Endodermal cell (in vitro differentiated cells): Measurements from ENCODE around the gene C14orf119. TPM values are rescaled to one million over a fixed set of nuclear protein-coding genes. Genes with fewer than 3 reads are reported as not detected.

Source experiments
- DNase-seq: peaks from one replicate; pipeline ENCODE4 v3.0.0-alpha.2; 2017
- H3K27ac ChIP-seq: 2 replicates; pipeline ENCODE4 v1.5.1; 2013; ENCODE audit warnings: mild to moderate bottlenecking, low read depth, low read length, moderate library complexity
- H3K27me3 ChIP-seq: 2 replicates; pipeline ENCODE4 v1.6.1; 2013; ENCODE audit warnings: mild to moderate bottlenecking, low read length, moderate library complexity; ENCODE audit not compliant: insufficient read depth, control insufficient read depth, poor library complexity, severe bottlenecking
- H3K36me3 ChIP-seq: 2 replicates; pipeline ENCODE4 v1.7.0; 2013; ENCODE audit warnings: mild to moderate bottlenecking, low read length, moderate library complexity; ENCODE audit not compliant: control insufficient read depth, insufficient read depth
- H3K4me1 ChIP-seq: one replicate; pipeline ENCODE4 v1.7.0; 2013; ENCODE audit warnings: low read length; ENCODE audit not compliant: control insufficient read depth, insufficient read depth
- H3K4me3 ChIP-seq: 2 replicates; pipeline ENCODE4 v1.5.1; 2013; ENCODE audit warnings: mild to moderate bottlenecking, low read length, moderate library complexity
- H3K9ac ChIP-seq: 2 replicates; pipeline ENCODE4 v1.6.1; 2013; ENCODE audit warnings: mild to moderate bottlenecking, low read length, moderate library complexity; ENCODE audit not compliant: poor library complexity, severe bottlenecking; ENCODE audit errors: extremely low read depth
- H3K9me3 ChIP-seq: 2 replicates; pipeline ENCODE4 v1.6.1; 2013; ENCODE audit warnings: mild to moderate bottlenecking, low read length, moderate library complexity; ENCODE audit not compliant: control insufficient read depth
- H3K27ac Mint-ChIP-seq: 2 replicates; pipeline ENCODE4 v1.8.0; 2020; ENCODE audit warnings: mixed read lengths
- H3K27me3 Mint-ChIP-seq: 2 replicates; pipeline ENCODE4 v1.8.0; 2021; ENCODE audit warnings: mild to moderate bottlenecking, mixed read lengths; ENCODE audit not compliant: insufficient read depth
- H3K36me3 Mint-ChIP-seq: 2 replicates; pipeline ENCODE4 v1.8.0; 2020; ENCODE audit warnings: low read depth, mixed read lengths
- H3K4me1 Mint-ChIP-seq: 2 replicates; pipeline ENCODE4 v1.8.0; 2020; ENCODE audit warnings: mixed read lengths
- H3K4me3 Mint-ChIP-seq: 2 replicates; pipeline ENCODE4 v1.8.0; 2020; ENCODE audit warnings: mild to moderate bottlenecking, moderate library complexity, mixed read lengths
- H3K9me3 Mint-ChIP-seq: 2 replicates; pipeline ENCODE4 v1.8.0; 2020; ENCODE audit warnings: mild to moderate bottlenecking, mixed read lengths
- CTCF ChIP-seq: fragments of 200-600 bp; sonication (generic); conservative IDR thresholded peaks from 2 replicates; pipeline ENCODE4 v1.5.0; 2021; ENCODE audit warnings: antibody characterized with exemption, mild to moderate bottlenecking
- WGBS, 2 experiments: methylation state at CpG; one replicate each; pipeline versions ENCODE4 v1.1.5 to v1.1.7; 2013; ENCODE audit warnings: missing lambda C conversion rate in 2 of 2, mixed read lengths in 1 of 2; ENCODE audit not compliant: insufficient coverage in 1 of 2, insufficient read length in 1 of 2; 5-methylcytosine and 5-hydroxymethylcytosine counted together
- total RNA-seq, 2 donors: library from RNA; stranded (reverse); fragmentation: NEBNext Ultra II Directional in 1 of 2; extraction: Animal tissue kit (Norgen Biotek cat#: 25700) in 1 of 2; gene quantifications; 2 replicates in 1 of 2; 3 replicates in 1 of 2; pipeline ENCODE4 v1.2.1, GENCODE V29; 2021

The C14orf119 gene
- total RNA-seq, 2 donors from 2014 or later: 76.7 to 82.9 TPM

DNA sequence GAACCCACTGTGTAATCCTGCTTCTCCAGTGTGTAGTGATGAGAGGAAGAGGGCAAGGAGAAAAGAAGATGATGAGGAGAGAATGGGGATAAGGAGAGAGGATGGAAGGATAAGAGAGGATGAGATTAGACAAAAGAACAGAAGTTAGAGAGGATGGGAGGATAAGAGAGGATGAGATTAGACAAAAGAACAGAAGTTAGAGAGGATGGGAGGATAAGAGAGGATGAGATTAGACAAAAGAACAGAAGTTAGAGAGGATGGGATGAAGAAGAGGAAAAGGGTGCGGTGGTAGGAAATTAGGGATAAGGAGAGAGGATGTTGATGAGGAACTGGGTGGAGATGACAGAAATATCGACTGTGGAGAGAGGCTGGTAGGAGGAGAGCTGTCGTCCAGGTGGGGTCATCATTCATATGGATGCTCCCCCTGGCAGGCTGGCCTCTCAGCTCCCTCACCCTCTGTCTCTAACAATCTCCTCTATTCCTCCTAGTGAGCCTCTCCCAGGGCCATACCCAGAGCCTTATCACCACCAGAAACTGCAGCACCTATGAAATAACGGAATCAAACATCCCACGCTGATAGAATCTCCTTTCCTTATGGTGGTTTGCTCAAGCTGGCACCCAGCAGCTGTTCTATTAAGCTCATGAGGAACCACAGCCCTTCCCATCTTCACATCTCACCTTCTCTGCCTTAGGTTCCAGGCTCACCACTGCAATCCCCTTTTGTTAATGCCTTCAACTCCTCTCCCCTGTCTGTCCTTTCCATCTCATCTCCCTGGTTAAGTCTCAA, 15.5 kb downstream of the C14orf119 start:
- no peaks in the 10 kb centered on the region for H3K4me1 ChIP-seq
- H3K4me1 Mint-ChIP-seq: peaks cover 31% of the 10 kb centered on the region
- H3K4me3 Mint-ChIP-seq: no peak overlapping the region
- H3K27ac ChIP-seq: no peak overlapping the region
- peaks cover 18% of the 10 kb centered on the region for H3K27me3 ChIP-seq
- no peak overlapping the region for H3K4me3 ChIP-seq
- H3K27ac Mint-ChIP-seq: no peak overlapping the region
- H3K9ac ChIP-seq: no peak overlapping the region
- H3K27me3 Mint-ChIP-seq: peaks cover 13% of the 10 kb centered on the region
- WGBS, 2 experiments: 89 to 100% methylated on average over 1 to 5 of the region's 5 CpGs
- H3K9me3 Mint-ChIP-seq: peaks cover 7% of the 10 kb centered on the region
- H3K9me3 ChIP-seq: no peaks in the 10 kb centered on the region
- no peaks in the 10 kb centered on the region for H3K36me3 ChIP-seq
- DNase-seq: no peak
- no peaks in the 10 kb centered on the region for H3K36me3 Mint-ChIP-seq
- TF ChIP-seq CTCF: no peak

DNA sequence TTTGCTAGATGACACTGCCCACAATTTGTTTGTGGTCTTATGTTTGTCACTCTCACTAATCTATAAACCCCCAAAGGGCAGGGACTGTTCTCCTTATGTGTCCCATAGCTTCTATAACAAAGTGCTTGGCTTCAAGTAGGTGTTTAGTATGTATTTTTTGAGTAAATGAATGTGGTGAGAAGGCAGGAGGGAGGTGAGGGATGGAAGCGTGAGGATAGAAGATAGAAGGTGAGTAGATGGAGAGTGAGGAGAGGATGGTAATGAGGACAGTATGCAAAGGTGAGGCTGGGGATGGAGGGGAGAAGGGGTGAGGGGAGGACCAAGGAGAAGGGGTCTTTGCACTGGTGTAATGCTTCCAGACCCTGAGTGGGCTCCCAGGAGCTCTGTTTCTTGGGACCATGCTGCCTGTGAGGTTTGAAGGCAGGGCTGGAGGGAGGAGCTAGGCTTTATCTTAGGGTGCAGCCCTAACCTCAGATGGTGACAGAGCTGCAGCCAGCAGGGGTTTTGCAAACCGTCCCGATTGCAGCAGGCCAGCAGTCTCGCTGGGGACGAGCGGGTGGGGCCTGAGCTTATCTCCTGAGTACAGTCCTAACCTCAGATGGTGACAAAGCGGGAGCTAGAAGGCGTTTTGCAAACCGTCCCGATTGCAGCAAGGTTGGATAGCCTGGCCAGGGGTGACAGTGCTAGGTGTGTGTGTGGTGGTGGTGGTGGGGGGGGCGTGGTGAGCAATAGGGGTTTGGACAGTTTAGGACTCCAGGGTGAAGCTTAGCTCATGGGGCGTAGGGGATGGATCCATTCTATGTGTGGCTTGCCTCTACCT, 17.3 kb downstream of the C14orf119 start:
- Mint-ChIP-seq H3K9me3 (peaks cover 7% of the 10 kb centered on the region), H3K4me3 (peak overlapping the region; percentile 19)
- 51 to 56% methylated on average over 6 to 12 of the region's 12 CpGs for WGBS, 2 experiments

More for the DNA sequence above, 17.3 kb downstream of the C14orf119 start:
- peaks cover 31% of the 10 kb centered on the region for H3K4me1 Mint-ChIP-seq
- Histone ChIP-seq H3K4me1 (no peaks in the 10 kb centered on the region), H3K9me3 (no peaks in the 10 kb centered on the region), H3K27ac (no peak overlapping the region), H3K4me3 (no peak overlapping the region), H3K36me3 (no peaks in the 10 kb centered on the region), H3K9ac (no peak overlapping the region), H3K27me3 (peaks cover 18% of the 10 kb centered on the region)
- TF ChIP-seq CTCF: no peak
- no peaks in the 10 kb centered on the region for H3K36me3 Mint-ChIP-seq
- peak; percentile 75 for DNase-seq
- peaks cover 15% of the 10 kb centered on the region for H3K27me3 Mint-ChIP-seq
- no peak overlapping the region for H3K27ac Mint-ChIP-seq
